GM18511 (cell line): ENCODE data around the gene SCAMP4.

Source experiments
- ATAC-seq: cut with Tn5 transposase; IDR thresholded peaks from one replicate; pipeline ENCODE4 v1.9.1; 2021; ENCODE audit warnings: mild to moderate bottlenecking, moderate library complexity; ENCODE audit not compliant: unreplicated experiment

SCAMP4 gene

DNA sequence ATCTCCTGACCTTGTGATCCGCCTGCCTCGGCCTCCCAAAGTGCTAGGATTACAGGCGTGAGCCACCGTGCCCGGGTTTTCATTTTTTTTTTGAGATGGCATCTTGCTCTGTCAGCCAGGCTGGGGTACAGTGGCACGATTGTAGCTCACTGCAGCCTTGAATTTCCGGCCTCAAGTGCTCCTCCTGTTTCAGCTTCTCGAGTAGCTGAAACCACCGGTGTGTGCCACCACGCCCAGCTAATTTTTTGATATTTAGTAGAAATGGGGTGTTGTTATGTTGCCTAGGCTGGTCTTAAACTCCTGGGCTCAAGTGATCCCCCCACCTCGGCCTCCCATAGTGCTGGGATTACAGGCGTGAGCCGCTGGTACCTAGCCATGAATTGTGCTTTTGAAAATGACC lies 5.9 kb downstream of the SCAMP4 start:
- ATAC-seq: no peak

DNA sequence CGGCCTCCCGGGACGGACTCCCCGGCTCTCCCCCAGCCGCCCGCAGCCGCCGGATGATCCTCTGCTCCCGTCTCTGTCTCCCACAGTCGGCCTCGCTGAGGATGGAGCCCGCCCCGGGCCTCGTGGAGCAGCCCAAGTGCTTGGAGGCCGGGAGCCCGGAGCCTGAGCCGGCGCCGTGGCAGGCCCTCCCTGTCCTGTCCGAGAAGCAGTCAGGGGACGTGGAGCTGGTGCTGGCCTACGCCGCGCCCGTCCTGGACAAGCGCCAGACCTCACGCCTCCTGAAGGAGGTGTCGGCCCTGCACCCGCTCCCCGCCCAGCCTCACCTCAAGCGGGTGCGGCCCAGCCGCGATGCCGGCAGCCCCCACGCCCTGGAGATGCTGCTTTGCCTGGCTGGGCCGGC lies 6.8 kb downstream of the SCAMP4 start:
- ATAC-seq: no peak

DNA sequence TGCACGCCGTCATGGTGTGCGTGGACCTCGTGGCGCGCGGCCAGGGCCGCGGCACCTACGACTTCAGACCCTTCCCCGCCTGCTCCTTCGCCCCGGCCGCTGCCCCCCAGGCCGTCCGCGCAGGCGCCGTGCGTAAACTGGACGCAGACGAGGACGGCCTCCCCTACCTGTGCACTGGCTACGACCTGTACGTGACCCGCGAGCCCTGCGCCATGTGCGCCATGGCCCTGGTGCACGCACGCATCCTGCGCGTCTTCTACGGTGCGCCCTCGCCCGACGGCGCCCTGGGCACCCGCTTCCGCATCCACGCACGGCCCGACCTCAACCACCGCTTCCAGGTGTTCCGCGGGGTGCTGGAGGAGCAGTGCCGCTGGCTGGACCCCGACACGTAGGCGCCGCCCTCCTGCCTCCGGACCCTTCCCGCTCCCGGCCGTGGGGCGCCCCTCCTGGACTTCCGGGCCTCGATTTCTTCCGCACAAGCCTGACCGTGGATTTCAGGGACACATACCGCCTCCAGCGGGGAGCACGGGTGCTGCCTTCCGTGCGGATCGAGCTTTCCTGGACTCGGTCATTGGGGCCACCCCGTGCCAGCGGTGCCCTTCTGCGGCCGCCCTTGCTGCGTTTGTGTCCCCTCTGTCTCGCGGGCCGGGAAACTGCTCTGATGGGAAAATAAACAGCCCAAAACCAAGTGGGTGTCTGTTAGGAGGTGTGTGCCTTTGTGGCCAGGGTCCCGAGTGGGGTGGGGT lies 7.7 kb downstream of the SCAMP4 start:
- no peak for ATAC-seq

DNA sequence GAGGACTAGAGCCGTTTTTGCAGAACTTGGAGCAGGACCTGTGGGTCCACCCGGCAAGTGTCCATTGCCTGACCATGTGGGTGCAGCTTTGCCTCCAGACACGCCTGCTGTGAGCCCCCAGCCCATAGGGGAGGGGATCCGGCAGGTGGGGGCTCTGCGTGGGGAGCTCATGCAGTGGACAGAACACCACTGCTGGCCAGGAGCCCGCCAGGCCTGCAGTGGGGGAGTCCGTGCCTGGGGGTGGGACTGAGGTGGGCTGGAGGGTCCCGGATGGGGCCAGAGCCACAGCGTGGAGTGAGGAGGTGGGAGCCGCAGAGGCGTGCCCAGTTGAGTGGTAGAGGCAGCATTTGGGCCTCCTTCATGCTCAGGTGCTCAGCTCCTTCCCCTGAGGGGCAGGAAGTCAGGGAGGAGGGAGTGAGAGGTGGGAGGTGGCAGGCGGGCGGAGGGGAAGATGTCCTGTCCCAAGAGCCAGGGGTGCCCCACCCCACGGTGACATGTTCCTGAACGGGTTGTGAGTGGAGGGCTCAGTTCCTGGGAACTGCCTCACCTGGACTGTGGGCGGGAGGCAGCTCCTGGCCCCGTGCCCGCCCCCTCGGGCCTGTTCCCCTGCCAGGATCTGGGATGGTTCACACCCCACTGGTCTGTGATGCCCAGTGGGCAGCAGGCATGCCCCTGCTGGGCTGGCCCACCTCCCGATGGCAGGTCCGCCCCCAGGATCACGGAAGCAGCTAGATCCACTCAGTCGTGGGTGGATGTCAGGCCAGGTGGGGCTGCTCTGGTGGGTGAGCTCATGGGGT lies 8.8 kb downstream of the SCAMP4 start:
- no peak for ATAC-seq

DNA sequence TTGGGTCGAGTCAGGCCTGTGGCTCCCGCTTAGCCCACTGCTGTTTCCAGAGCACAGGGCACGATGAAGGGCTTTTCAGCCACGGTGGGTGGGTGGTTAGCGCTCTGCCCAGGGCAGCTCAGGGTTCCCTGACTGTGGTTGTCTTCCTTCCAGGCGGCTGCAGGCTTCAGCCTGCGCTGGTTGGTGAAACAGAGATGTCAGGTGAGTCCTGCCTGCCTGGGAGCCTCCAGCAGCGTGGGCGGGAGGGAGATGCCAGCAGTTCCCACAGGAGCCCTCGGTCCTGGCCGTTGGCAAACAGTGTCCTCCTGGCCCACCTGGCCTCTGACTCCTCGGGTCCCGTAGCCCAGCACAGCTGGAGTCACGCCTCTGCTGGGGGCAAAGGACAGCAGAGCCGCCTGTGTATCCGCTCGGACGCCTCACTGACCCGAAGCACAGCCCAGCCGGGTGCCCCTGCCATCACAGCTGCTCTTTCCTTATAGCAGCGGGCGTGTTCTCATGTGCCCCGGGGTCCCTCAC lies 9.7 kb downstream of the SCAMP4 start:
- no peak for ATAC-seq

DNA sequence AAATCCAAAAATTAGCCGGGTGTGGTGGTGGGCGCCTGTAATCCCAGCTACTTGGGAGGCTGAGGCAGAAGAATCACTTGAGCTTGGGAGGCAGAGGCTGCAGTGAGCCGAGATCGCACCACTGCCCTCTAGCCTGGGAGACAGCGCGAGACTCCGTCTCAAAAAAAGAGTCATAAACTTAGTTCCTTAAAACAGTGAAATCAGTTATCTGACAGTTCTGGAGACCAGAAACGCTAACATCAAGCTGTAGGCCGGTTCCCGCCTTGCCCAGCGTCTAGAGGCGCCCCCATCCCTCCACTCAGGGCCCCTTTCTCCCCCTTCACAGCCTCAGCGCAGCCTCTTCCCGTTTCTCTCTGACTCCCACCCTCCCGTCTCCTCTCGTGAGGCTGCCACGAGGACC lies 11.9 kb downstream of the SCAMP4 start:
- no peak for ATAC-seq

DNA sequence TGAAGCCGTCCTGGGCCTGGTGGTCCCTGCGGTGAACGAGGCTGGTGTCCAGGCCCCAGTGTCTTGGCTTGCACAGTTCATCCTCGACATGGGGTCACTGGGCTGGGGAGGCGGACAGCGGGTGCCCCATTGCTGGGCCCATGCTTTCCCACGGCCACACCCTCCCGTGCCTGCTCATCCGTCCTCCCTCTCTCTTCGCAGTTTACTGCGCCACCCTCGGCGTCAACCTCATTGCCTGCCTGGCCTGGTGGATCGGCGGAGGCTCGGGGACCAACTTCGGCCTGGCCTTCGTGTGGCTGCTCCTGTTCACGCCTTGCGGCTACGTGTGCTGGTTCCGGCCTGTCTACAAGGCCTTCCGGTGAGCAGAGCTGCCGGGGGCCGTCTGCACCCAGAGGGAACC lies 12.7 kb downstream of the SCAMP4 start:
- no peak for ATAC-seq

DNA sequence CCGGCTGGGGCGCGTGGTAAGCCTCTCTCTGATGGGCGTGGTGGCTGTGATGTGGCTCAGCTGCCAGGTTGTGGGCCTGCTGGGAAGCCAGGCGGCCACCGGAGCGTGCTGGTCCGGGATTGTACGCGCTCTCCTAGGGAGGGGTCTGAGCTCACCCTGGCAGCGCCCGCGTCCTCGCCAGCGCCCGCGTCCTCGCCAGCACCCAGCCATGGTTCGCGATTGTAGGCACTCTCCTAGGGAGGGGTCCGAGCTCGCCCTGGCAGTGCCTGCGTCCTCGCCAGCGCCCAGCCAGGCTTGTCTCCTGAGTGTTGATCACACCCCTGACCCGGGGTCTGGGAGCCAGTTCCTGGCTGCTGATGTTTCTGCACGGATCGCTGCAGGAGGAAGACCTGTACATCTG lies 13.8 kb downstream of the SCAMP4 start:
- no peak for ATAC-seq

DNA sequence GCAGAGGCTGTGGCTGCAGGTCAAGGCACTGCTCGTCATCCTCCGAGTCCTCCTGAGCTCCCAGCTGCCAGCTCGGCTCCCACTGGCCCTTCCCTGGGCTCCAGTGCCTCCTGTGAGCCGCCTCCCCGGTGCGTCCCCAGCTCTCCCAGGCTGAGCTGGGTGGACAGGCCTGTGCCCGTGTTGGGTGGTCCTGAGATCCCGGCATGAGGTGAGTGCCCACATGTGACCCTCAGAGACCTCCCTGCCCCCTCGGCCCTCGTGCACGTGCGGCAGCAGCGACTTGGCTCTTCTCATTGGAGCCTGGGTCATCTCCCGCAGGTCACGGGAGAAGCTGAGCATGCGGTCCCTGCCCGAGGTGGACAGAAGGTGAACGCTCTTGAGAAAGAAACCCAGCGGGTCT lies 15.4 kb downstream of the SCAMP4 start:
- ATAC-seq: no peak

DNA sequence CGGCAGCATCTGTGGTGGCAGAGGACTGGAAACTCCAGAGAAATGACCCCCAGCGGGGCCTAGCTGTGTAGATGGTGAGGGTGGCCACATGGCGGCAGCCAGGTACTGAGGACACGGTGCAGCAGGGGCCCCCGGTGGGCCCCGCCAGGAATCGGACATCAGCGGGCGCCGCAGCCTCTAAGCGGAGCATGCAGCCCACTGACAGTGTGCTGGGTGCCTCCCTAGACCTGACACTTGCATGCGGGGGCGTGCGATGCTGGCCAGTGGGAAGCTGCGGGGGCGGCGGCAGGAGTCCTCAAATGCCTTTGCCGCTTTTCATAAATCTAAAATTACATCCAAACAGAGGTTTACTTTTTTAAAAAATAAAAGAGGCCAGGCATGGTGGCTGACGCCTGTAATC lies 16.1 kb downstream of the SCAMP4 start:
- ATAC-seq: no peak

DNA sequence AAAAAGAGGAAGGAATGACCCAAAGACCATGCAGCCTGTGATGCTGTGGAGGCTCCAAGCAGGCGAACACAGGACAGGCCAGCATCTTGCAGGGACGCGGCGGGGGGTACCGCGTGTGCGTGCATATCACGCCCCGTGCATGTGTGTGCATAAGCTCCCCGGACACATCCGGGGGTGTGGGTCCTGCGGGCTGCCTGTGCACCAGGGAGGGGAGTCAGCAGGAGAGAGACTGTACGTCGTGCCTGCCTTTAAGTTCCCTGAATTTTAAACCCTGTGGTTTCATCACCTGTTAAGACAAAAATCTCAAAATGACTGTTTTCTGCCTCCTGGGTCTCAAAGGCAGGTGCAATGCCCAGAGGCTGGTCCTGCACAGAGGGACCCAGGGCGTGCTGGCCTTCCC lies 16.6 kb downstream of the SCAMP4 start:
- ATAC-seq: no peak

DNA sequence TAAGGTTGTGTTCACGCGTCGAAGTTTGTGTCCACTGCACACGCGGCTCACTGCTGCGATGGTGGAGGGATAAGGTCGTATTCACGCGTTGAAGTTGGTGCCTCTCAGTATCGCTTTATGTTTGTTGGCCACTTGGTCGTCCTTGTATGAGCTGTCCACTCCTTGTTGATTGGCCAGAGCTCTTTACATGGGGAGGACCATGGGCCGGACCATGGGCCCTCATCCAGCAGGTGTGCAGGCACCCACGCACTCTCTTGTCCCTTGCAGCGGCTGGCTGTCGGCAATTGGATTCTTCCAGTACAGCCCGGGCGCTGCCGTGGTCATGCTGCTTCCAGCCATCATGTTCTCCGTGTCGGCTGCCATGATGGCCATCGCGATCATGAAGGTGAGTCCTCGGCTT lies 17.6 kb downstream of the SCAMP4 start:
- ATAC-seq: no peak

DNA sequence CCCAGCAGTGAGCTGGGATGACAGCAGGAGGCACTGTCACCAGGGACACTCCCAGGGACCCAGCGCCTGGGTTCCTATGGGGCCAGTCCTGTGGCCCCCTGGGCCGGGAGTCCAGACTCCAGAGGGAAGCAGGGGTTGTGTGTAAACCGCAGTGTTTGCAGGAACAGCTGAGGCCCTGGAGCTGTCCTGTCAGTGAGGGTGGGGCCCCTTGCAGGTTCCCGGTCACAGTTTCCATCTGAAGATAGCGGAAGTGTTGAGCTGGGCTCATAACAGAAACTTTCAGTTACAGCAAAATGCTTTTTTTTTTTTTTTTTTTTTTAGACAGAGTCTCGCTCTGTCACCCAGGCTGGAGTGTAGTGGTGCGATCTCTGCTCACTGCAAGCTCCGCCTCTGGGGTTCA lies 18.1 kb downstream of the SCAMP4 start:
- ATAC-seq: no peak

DNA sequence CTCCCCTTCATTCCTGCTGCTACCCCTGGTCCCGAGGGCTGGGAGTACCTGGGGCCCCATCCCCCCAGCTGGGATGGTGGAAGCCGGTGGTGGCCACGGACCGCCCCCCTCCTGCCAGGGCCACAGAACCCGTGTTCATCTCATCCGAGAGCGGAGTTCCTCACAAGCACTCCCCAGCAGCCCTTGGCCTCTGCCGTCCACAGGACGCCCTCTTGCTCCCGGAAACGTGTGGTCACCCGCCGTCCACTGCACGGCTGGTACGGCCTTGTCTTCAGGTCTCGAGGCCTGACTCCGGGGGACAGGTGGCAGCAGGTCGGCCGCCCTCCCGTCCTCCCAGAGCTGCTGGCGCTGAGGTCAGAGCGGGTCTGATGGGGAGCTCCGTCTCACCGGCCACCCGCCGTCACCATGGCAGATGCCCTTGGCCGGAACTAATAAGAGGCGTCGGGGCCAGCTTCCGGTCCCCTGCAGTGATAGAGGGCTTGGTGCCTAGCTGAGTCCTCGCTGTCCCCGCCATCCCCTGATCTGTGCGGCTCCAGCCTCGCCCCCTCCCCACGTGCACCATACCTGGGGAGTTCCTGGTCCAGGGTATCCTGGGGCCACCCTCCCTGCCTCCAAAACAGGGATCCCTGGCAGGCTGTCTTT lies 19.2 kb downstream of the SCAMP4 start:
- no peak for ATAC-seq

DNA sequence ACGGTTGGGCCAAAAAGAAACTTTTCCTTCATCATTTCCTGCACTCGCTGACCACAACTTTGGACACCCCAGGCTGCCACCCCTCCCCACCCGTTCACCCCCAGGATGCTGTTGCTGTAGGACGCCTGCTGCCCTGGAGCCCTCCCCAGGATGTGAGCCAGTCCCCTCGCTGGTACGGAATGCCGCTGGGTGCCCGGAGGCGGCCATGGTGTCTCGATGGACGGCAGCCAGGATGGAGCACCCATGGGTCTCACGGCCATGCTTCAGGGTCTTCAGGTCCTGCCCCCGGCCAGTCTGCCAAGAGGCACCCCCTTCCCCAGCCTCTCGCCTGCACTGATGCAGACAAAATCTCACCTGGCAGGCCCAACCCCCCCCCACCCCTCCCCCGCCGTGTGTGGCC lies 20.3 kb downstream of the SCAMP4 start:
- no peak for ATAC-seq

DNA sequence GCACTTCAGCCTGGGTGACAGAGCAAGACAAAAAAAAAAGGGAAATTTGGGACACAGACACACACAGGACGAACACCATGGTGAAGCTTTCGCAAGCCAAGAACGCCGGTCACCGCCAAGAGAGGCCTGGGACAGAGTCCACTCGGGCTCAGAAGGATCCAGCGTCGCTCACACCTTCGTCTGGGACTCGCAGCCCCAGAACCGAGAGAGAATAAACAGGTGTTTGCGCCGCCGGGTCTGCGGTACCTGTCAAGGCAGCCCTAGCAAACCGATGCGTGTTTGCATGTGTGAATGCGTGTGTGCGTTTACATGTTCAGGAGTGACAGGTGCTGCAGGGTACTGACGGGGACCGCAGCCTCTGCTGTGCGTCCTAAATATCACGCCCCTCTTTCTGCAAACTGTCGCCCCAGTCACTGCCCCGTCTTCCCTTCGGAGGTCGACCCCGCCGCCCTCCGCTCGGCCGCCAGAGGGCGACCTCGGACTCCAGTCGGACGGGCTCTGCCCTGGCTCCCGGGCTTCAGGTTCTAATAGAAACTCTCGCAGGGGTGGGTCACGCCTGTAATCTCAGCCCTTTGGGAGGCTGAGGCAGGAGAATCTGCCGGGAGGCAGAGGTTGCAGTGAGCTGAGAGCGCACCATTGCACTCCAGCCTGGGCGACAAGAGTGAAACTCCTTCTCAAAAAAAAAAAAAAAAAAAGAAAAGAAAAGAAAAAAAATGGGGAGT lies 24.0 kb downstream of the SCAMP4 start:
- no peak for ATAC-seq

DNA sequence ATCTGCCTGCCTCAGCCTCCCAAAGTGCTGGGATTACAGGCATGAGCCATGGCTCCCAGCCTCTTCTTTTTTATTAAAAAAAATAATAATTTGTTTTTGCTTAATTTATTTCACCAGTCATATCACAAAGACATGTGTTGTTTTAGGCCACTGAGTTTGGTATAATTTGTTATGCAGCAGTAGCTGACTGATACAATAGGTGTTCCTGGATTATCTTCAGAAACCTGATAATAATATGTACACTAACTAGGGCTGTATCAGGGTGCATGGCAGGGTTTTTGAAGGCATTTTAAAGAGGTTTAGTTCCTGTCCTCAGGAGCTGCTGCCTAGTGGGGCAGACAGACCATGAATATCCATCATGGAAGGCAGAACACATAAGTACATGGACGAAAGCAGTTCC lies 26.2 kb downstream of the SCAMP4 start:
- ATAC-seq: no peak

DNA sequence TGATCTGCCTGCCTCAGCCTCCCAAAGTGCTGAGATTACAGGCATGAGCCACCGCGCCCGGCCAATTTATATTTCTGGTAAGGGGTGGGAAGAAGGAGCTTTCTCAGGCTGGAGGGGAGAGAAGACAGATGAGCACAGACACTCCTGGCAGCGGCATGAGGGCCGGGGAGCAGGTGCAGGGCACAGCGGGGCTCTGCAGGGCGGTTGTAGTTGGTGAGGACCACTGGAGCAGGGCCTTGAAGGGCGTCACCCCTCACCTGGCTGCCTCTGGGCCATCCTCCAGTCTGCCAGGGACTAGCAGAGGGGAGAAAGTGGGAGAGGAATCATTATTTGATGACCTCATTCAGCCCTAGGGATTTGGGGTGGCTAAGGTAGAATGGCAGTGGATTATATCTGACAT lies 27.2 kb downstream of the SCAMP4 start:
- no peak for ATAC-seq

DNA sequence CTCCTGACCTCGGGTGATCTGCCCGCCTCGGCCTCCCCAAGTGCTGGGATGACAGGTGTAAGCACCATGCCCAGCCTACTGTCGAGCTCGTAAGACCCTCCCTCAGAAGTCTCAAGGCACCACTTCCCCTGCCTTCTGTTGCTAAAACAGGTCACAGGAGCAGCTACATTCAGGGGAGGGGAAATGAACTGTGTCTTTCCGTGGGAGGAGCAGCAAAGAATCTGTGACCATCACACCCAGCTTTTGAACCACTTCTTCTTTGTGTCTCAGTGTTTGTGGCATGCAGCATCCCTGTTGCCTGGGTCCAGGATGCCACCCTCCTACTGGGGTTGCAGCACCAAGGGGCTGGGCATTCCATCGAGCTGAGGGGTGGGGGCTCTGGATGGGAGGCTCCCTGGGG lies 28.0 kb downstream of the SCAMP4 start:
- ATAC-seq: no peak

DNA sequence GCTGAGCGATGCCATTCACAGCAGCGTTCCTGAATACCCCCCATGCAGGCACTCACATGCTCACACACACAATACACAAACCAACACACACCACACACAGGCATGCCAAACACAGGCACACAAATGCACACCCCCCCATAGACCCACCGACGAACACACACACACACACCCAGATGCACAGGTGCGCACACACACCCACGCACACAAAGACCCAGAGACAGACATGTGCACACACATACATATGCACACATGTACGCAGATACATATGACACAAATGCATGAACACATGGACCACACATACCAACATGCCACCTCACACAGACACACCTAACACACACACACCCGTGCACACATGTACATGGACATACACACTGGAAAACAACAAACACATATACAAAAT lies 28.7 kb downstream of the SCAMP4 start:
- ATAC-seq: no peak

DNA sequence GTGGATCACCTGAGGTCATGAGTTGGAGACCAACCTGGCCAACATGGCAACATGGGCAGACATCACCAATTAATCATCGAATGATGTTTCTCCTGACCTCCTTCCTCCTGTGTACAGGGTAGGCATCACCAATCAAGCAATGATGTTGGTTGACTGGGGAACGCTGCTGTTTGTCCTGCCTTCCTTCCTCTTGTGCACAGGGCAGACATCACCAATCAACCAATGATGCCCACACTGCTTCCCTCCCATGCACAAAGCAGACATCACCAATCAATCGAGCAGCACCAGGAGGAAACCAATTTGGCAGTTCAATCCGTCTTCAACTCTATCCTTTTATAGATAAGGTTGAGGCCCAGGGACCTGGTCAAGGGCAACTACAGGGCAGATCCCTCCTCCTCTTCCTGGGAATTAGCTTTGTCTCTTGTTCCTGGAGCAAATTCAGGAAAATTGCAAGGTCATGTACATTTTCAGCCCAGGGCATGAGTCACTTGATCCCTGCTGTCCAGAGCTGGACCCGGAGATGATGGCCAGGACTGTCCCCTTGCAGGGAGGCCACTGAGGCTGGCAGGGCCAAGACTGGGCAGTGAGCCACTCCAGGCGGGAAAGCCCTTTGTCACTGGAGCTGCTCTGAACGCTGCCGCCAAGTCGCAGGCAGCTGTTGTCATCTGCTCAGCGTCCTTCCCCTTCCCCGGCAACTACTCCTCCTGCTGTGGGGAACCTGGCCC lies 30.4 kb downstream of the SCAMP4 start:
- ATAC-seq: no peak
